NT2/D1 (cell line): ENCODE measurements around the gene PSMC5.
"Not testable (repeated sequence)": the region's sequence is repeated elsewhere in the genome, so short reads cannot be mapped to it uniquely, and the experiment has no call there.

ENCODE experiments used
- DNase-seq: peaks from one replicate; pipeline ENCODE4 v3.0.0-alpha.2; 2011; ENCODE audit warnings: low read depth, low spot score
- H3K27me3 ChIP-seq: 2 replicates; pipeline ENCODE4 v1.6.0; 2011; ENCODE audit warnings: mild to moderate bottlenecking; ENCODE audit not compliant: insufficient read length, insufficient read depth
- H3K36me3 ChIP-seq: 2 replicates; pipeline ENCODE4 v1.6.1; 2011; ENCODE audit warnings: mild to moderate bottlenecking, low read length, mixed read lengths; ENCODE audit not compliant: insufficient read depth, insufficient read length
- H3K4me1 ChIP-seq: 2 replicates; pipeline ENCODE4 v1.5.1; 2011; ENCODE audit not compliant: insufficient read depth, insufficient read length
- H3K4me3 ChIP-seq: 2 replicates; pipeline ENCODE4 v1.5.1; 2011; ENCODE audit warnings: low read depth; ENCODE audit not compliant: insufficient read length
- H3K9ac ChIP-seq: 2 replicates; pipeline ENCODE4 v1.6.0; 2011; ENCODE audit warnings: low read depth; ENCODE audit not compliant: insufficient read length
- H3K9me3 ChIP-seq: 2 replicates; pipeline ENCODE4 v1.5.1; 2011; ENCODE audit warnings: mild to moderate bottlenecking, low read length; ENCODE audit not compliant: insufficient read depth
- SUZ12 ChIP-seq: IDR thresholded peaks from 2 replicates; pipeline ENCODE4 v1.6.1; 2011; ENCODE audit not compliant: insufficient read length, insufficient read depth; ENCODE audit errors: extremely low read depth
- YY1 ChIP-seq: IDR thresholded peaks from 2 replicates; pipeline ENCODE4 v1.6.1; 2011; ENCODE audit not compliant: insufficient read length, insufficient read depth
- ZNF274 ChIP-seq: IDR thresholded peaks from 2 replicates; pipeline ENCODE4 v1.6.1; 2011; ENCODE audit warnings: mild to moderate bottlenecking, low read depth, low read length

Gene PSMC5

GRCh38 chr17:63845509-63845908, 18.3 kb downstream of the PSMC5 start:
- no peak for TF ChIP-seq ZNF274
- TF ChIP-seq SUZ12 = no peak
- TF ChIP-seq YY1 = no peak
- H3K36me3 ChIP-seq = peaks cover under 1% of the 10 kb centered on the region
- peaks cover 6% of the 10 kb centered on the region for H3K4me1 ChIP-seq
- peaks cover 14% of the 10 kb centered on the region for H3K9me3 ChIP-seq
- no peak for DNase-seq
- H3K9ac ChIP-seq = no peak overlapping the region
- H3K27me3 ChIP-seq = peaks cover 12% of the 10 kb centered on the region
- H3K4me3 ChIP-seq = no peak overlapping the region

GRCh38 chr17:63847525-63848249, 20.5 kb downstream of the PSMC5 start:
- Histone ChIP-seq H3K4me1 (no peaks in the 10 kb centered on the region), H3K27me3 (peaks cover 12% of the 10 kb centered on the region), H3K9me3 (peaks cover 14% of the 10 kb centered on the region), H3K4me3 (no peak overlapping the region), H3K36me3 (no peaks in the 10 kb centered on the region), H3K9ac (no peak overlapping the region)
- DNase-seq = no peak
- TF ChIP-seq YY1 (no peak), ZNF274 (no peak), SUZ12 (no peak)

GRCh38 chr17:63848834-63849689, 21.8 kb downstream of the PSMC5 start:
- H3K4me1 ChIP-seq = no peaks in the 10 kb centered on the region
- H3K27me3 ChIP-seq = peaks cover 12% of the 10 kb centered on the region
- peaks cover 14% of the 10 kb centered on the region for H3K9me3 ChIP-seq
- no peaks in the 10 kb centered on the region for H3K36me3 ChIP-seq
- H3K9ac ChIP-seq = peak overlapping the region; percentile 43
- peak; percentile 85 for DNase-seq
- H3K4me3 ChIP-seq = no peak overlapping the region
- TF ChIP-seq YY1 = no peak
- TF ChIP-seq ZNF274 = no peak
- TF ChIP-seq SUZ12 = no peak

- TF ChIP-seq SUZ12 (no peak), YY1 (no peak), ZNF274 (no peak)
- Histone ChIP-seq H3K4me3 (no peak overlapping the region), H3K36me3 (no peaks in the 10 kb centered on the region), H3K9ac (no peak overlapping the region), H3K4me1 (no peaks in the 10 kb centered on the region), H3K27me3 (peaks cover 12% of the 10 kb centered on the region), H3K9me3 (peaks cover 14% of the 10 kb centered on the region)
- DNase-seq = no peak
Observed at GRCh38 chr17:63850401-63850800, 23.2 kb downstream of the PSMC5 start.

- Histone ChIP-seq H3K9me3 (peaks cover 6% of the 10 kb centered on the region), H3K4me3 (no peak overlapping the region), H3K36me3 (no peaks in the 10 kb centered on the region), H3K27me3 (peaks cover 5% of the 10 kb centered on the region), H3K9ac (no peak overlapping the region), H3K4me1 (no peaks in the 10 kb centered on the region)
- TF ChIP-seq YY1 = no peak
- DNase-seq = no peak
Observed at GRCh38 chr17:63853260-63853659, 26.0 kb downstream of the PSMC5 start.

- TF ChIP-seq YY1 = no peak
- no peak for TF ChIP-seq ZNF274
- no peak for TF ChIP-seq SUZ12
- Histone ChIP-seq H3K9me3 (no peaks in the 10 kb centered on the region), H3K9ac (no peak overlapping the region), H3K27me3 (no peaks in the 10 kb centered on the region), H3K4me3 (no peak overlapping the region), H3K4me1 (no peaks in the 10 kb centered on the region), H3K36me3 (no peaks in the 10 kb centered on the region)
- no peak for DNase-seq
Observed at GRCh38 chr17:63854709-63855108, 27.5 kb downstream of the PSMC5 start.

- Histone ChIP-seq H3K9ac (no peak overlapping the region), H3K36me3 (no peaks in the 10 kb centered on the region), H3K9me3 (no peaks in the 10 kb centered on the region), H3K4me3 (no peak overlapping the region), H3K27me3 (no peaks in the 10 kb centered on the region), H3K4me1 (no peaks in the 10 kb centered on the region)
- no peak for TF ChIP-seq YY1
- TF ChIP-seq ZNF274 = no peak
- no peak for DNase-seq
Observed at GRCh38 chr17:63855185-63855584, 28.0 kb downstream of the PSMC5 start.

GRCh38 chr17:63856425-63856824, 29.2 kb downstream of the PSMC5 start:
- H3K36me3 ChIP-seq, H3K4me3 ChIP-seq, H3K9me3 ChIP-seq, DNase-seq, H3K9ac ChIP-seq, H3K27me3 ChIP-seq, H3K4me1 ChIP-seq: not testable (repeated sequence)
